Neural progenitor cell (in vitro differentiated cells): ENCODE data around the gene TLE1. TPM values are rescaled to one million over a fixed set of nuclear protein-coding genes. Genes with fewer than 3 reads are reported as not detected.
A peak's percentile ranks its signal among the peaks of the same experiment; 100 is the strongest.

Experiments used
- DNase-seq: peaks from one replicate; pipeline ENCODE4 v3.0.0-alpha.2; 2016; ENCODE audit warnings: low spot score
- H2AFZ ChIP-seq: fragments of 200-600 bp; sonication (generic); replicated peaks from 2 replicates; pipeline ENCODE4 v1.6.1; 2016; ENCODE audit warnings: antibody characterized with exemption
- H3F3A ChIP-seq: fragments of 200-600 bp; sonication (generic); 2 replicates; pipeline ENCODE4 v1.6.1; 2016; ENCODE audit warnings: antibody characterized with exemption, low read depth
- H3K27ac ChIP-seq: fragments of 200-600 bp; sonication (generic); 2 replicates; pipeline ENCODE4 v1.5.1; 2016; ENCODE audit warnings: mild to moderate bottlenecking
- H3K27me3 ChIP-seq: fragments of 200-600 bp; sonication (generic); 2 replicates; pipeline ENCODE4 v1.6.1; 2016; ENCODE audit warnings: mild to moderate bottlenecking, moderate library complexity
- H3K36me3 ChIP-seq: fragments of 200-600 bp; sonication (generic); 2 replicates; pipeline ENCODE4 v1.5.1; 2016
- H3K4me1 ChIP-seq: fragments of 200-600 bp; sonication (generic); 2 replicates; pipeline ENCODE4 v1.6.1; 2016; ENCODE audit warnings: mixed run types
- H3K4me2 ChIP-seq: fragments of 200-600 bp; sonication (generic); 2 replicates; pipeline ENCODE4 v1.6.1; 2016
- H3K4me3 ChIP-seq: fragments of 200-600 bp; sonication (generic); 2 replicates; pipeline ENCODE4 v1.5.1; 2016
- H3K79me2 ChIP-seq: fragments of 200-600 bp; sonication (generic); 2 replicates; pipeline ENCODE4 v1.6.1; 2016; ENCODE audit warnings: low read depth
- H3K9ac ChIP-seq: fragments of 200-600 bp; sonication (generic); 2 replicates; pipeline ENCODE4 v1.6.1; 2016
- H3K9me3 ChIP-seq: fragments of 200-600 bp; sonication (generic); 2 replicates; pipeline ENCODE4 v1.5.1; 2016; ENCODE audit warnings: low read depth
- H4K20me1 ChIP-seq: fragments of 200-600 bp; sonication (generic); 2 replicates; pipeline ENCODE4 v1.6.1; 2016; ENCODE audit warnings: low read depth
- H3K27ac Mint-ChIP-seq: 3 replicates; pipeline ENCODE4 v1.8.0; 2021; ENCODE audit warnings: mixed read lengths
- H3K27me3 Mint-ChIP-seq: 2 replicates; pipeline ENCODE4 v1.8.0; 2022; ENCODE audit warnings: low read depth, mild to moderate bottlenecking, inconsistent platforms, moderate library complexity, mixed read lengths; ENCODE audit not compliant: insufficient read depth
- H3K36me3 Mint-ChIP-seq: 3 replicates; pipeline ENCODE4 v1.8.0; 2021; ENCODE audit warnings: mixed read lengths
- H3K4me1 Mint-ChIP-seq: 3 replicates; pipeline ENCODE4 v1.8.0; 2021; ENCODE audit warnings: mixed read lengths
- H3K4me3 Mint-ChIP-seq: 3 replicates; pipeline ENCODE4 v1.8.0; 2021; ENCODE audit warnings: mild to moderate bottlenecking, moderate library complexity, mixed read lengths
- H3K9me3 Mint-ChIP-seq: 3 replicates; pipeline ENCODE4 v1.8.0; 2020; ENCODE audit warnings: mixed read lengths
- EZH2 ChIP-seq: fragments of 200-600 bp; sonication (generic); IDR thresholded peaks from 2 replicates; pipeline ENCODE4 v1.6.1; 2017; ENCODE audit warnings: antibody characterized with exemption, mild to moderate bottlenecking, moderate library complexity
- EZH2phosphoT487 ChIP-seq: fragments of 200-600 bp; sonication (generic); IDR thresholded peaks from 2 replicates; pipeline ENCODE4 v1.6.1; 2017; ENCODE audit warnings: antibody characterized with exemption
- total RNA-seq: library from RNA; depleted of rRNA; stranded (reverse); fragments of >200 nt; gene quantifications from 2 replicates; pipeline ENCODE4 v1.2.3, GENCODE V29; 2015; ENCODE audit warnings: low replicate concordance
- TF ChIP-seq, protein P1 (sequence below): fragments of 200-600 bp; sonication (generic); IDR thresholded peaks from 2 replicates; pipeline ENCODE4 v1.5.1; 2017; ENCODE audit warnings: antibody characterized with exemption, mild to moderate bottlenecking

The TLE1 gene
- total RNA-seq, 1 donor from 2014 or later = 54.7 TPM

DNA sequence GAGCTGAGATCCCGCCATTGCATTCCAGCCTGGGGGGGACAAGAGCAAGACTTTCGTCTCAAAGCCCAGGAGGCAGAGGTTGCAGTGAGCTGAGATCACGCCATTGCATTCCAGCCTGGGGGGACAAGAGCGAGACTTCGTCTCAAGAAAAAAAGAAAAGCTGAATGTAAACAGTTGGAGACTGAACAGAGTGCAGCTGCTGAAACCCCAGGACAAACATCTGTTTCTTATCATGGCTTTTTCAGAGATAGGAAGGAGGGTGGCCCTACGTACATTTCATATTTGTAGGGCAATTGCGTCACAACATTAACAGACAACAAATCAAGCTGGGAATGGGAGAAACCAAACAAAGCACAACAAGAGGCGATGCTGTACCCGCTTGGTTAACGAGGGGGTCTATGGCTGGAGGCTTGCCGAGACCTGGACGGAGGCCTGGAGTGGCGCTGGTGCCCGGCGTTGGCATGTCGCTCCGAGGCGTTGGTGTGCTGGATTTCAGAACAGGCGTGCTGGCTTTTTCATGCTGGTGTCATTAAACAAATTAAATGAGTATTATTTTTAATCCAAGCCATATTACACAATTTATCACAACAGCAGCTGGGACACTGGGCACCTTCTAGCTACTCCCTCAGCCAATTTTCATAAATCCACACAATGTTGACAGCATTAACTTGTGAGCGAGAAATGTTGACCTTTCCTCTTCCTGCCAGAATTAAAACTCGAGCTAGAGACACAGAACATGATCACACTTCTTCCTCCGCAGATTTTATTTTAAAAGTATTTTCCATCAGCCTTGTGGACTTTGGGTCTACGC is 76.1 kb downstream of the TLE1 start:
- Histone ChIP-seq H3K9ac (no peak overlapping the region), H3K4me2 (no peak overlapping the region), H3K79me2 (peaks cover 3% of the 10 kb centered on the region), H3F3A (no peaks in the 10 kb centered on the region), H3K27ac (no peak overlapping the region), H3K36me3 (no peaks in the 10 kb centered on the region), H2AFZ (no peak overlapping the region), H3K9me3 (no peaks in the 10 kb centered on the region), H3K4me3 (no peak overlapping the region), H3K27me3 (no peaks in the 10 kb centered on the region), H4K20me1 (no peaks in the 10 kb centered on the region), H3K4me1 (peaks cover 11% of the 10 kb centered on the region)
- peaks cover 45% of the 10 kb centered on the region for H3K36me3 Mint-ChIP-seq
- no peaks in the 10 kb centered on the region for H3K9me3 Mint-ChIP-seq
- no peak overlapping the region for H3K4me3 Mint-ChIP-seq
- no peak for DNase-seq
- no peak for TF ChIP-seq EZH2phosphoT487
- TF ChIP-seq EZH2 = no peak
- TF ChIP-seq, protein P1, sequence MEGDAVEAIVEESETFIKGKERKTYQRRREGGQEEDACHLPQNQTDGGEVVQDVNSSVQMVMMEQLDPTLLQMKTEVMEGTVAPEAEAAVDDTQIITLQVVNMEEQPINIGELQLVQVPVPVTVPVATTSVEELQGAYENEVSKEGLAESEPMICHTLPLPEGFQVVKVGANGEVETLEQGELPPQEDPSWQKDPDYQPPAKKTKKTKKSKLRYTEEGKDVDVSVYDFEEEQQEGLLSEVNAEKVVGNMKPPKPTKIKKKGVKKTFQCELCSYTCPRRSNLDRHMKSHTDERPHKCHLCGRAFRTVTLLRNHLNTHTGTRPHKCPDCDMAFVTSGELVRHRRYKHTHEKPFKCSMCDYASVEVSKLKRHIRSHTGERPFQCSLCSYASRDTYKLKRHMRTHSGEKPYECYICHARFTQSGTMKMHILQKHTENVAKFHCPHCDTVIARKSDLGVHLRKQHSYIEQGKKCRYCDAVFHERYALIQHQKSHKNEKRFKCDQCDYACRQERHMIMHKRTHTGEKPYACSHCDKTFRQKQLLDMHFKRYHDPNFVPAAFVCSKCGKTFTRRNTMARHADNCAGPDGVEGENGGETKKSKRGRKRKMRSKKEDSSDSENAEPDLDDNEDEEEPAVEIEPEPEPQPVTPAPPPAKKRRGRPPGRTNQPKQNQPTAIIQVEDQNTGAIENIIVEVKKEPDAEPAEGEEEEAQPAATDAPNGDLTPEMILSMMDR = no peak
- H3K27me3 Mint-ChIP-seq = peaks cover 4% of the 10 kb centered on the region
- no peak overlapping the region for H3K27ac Mint-ChIP-seq
- H3K4me1 Mint-ChIP-seq = peaks cover 28% of the 10 kb centered on the region

GRCh38 chr9:81611664-81612063 is 77.7 kb downstream of the TLE1 start:
- Mint-ChIP-seq H3K4me3 (no peak overlapping the region), H3K36me3 (peaks cover 59% of the 10 kb centered on the region), H3K9me3 (no peaks in the 10 kb centered on the region), H3K27me3 (peaks cover 2% of the 10 kb centered on the region), H3K27ac (no peak overlapping the region), H3K4me1 (peaks cover 28% of the 10 kb centered on the region)
- no peaks in the 10 kb centered on the region for H3K9me3 ChIP-seq
- no peaks in the 10 kb centered on the region for H3K36me3 ChIP-seq
- no peaks in the 10 kb centered on the region for H4K20me1 ChIP-seq
- no peaks in the 10 kb centered on the region for H3K79me2 ChIP-seq
- no peak for DNase-seq
- no peaks in the 10 kb centered on the region for H3K27me3 ChIP-seq
- H3K27ac ChIP-seq = no peak overlapping the region
- no peak overlapping the region for H3K4me2 ChIP-seq
- TF ChIP-seq EZH2 = no peak
- TF ChIP-seq, protein P1 = no peak
- peaks cover 11% of the 10 kb centered on the region for H3K4me1 ChIP-seq
- H3K4me3 ChIP-seq = no peak overlapping the region
- no peaks in the 10 kb centered on the region for H3F3A ChIP-seq
- H2AFZ ChIP-seq = no peak overlapping the region
- no peak overlapping the region for H3K9ac ChIP-seq

DNA sequence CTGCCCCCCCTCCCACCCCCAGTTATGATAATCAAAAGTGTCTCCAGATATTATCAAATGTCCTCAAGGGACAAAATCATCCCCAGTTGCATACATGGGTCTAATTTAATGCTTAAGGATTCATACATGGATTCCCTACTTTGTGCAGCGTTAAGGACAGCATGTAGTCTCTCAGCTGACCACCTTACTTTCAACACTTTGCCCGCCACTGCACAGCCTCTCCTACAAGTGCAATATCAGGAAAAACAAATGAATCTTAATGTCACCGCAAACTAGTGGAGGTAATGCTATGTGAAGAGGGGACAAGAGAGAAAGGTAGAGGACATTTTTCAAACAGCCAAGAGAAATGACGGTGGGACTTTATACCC is 78.6 kb downstream of the TLE1 start:
- no peak overlapping the region for H3K4me3 Mint-ChIP-seq
- H3K4me2 ChIP-seq = no peak overlapping the region
- peaks cover 60% of the 10 kb centered on the region for H3K36me3 Mint-ChIP-seq
- H3K27ac ChIP-seq = no peak overlapping the region
- H3K9me3 Mint-ChIP-seq = no peaks in the 10 kb centered on the region
- H3F3A ChIP-seq = no peaks in the 10 kb centered on the region
- no peak overlapping the region for H3K9ac ChIP-seq
- no peaks in the 10 kb centered on the region for H3K79me2 ChIP-seq
- peaks cover 2% of the 10 kb centered on the region for H3K36me3 ChIP-seq
- H3K27me3 Mint-ChIP-seq = peaks cover 2% of the 10 kb centered on the region
- H3K4me1 ChIP-seq = peaks cover 11% of the 10 kb centered on the region
- H2AFZ ChIP-seq = no peak overlapping the region
- H3K9me3 ChIP-seq = no peaks in the 10 kb centered on the region
- DNase-seq = no peak
- peak overlapping the region; percentile 89 for H3K27ac Mint-ChIP-seq
- H3K4me1 Mint-ChIP-seq = peaks cover 28% of the 10 kb centered on the region
- H4K20me1 ChIP-seq = no peaks in the 10 kb centered on the region
- no peaks in the 10 kb centered on the region for H3K27me3 ChIP-seq
- H3K4me3 ChIP-seq = no peak overlapping the region
- no peak for TF ChIP-seq EZH2
- no peak for TF ChIP-seq EZH2phosphoT487
- TF ChIP-seq, protein P1 = no peak
